Keratinocyte (primary cell): ENCODE measurements around the gene CDYL2.

Experiments
- CTCF ChIP-seq, 3 experiments: IDR thresholded peaks in 1 of 3; conservative IDR thresholded peaks in 1 of 3; optimal IDR thresholded peaks in 1 of 3; 2 replicates in 2 of 3; 3 replicates in 1 of 3; pipeline versions ENCODE3 to v1.5.1; 2011; ENCODE audit warnings: low read length in 3 of 3, mild to moderate bottlenecking in 3 of 3, moderate library complexity in 2 of 3, control low read depth in 1 of 3, inconsistent platforms in 1 of 3; ENCODE audit not compliant: insufficient read depth in 2 of 3; ENCODE audit errors: extremely low read depth in 1 of 3
- EZH2 ChIP-seq: IDR thresholded peaks from one replicate; pipeline ENCODE4 v1.6.1; 2012; ENCODE audit warnings: inconsistent platforms, mild to moderate bottlenecking, low read length, moderate library complexity

- TF ChIP-seq CTCF (optimal IDR thresholded peaks at IDR 0.05 in 1 of 3, IDR thresholded peaks at IDR 0.05 in 1 of 3, conservative IDR thresholded peaks at IDR 0.05 in 1 of 3; ENCODE audit: extremely low read depth in 1 of 3, insufficient read depth in 2 of 3, low read length in 3 of 3) (no peak), EZH2 (no peak)
These were observed 83.5 kb downstream of the CDYL2 start for GRCh38 chr16:80720804-80721371.
